Activated T-cell treated with anti-CD3 and anti-CD28 coated beads for 1 hour (primary cell): ENCODE data around the gene NUP42.
"Not testable (repeated sequence)": the region's sequence is repeated elsewhere in the genome, so short reads cannot be mapped to it uniquely, and the experiment has no call there.

ENCODE experiments used
- DNase-seq: peaks from one replicate; pipeline ENCODE4 v3.0.0-alpha.2; 2020; ENCODE audit warnings: low read depth

NUP42 gene, protein sequence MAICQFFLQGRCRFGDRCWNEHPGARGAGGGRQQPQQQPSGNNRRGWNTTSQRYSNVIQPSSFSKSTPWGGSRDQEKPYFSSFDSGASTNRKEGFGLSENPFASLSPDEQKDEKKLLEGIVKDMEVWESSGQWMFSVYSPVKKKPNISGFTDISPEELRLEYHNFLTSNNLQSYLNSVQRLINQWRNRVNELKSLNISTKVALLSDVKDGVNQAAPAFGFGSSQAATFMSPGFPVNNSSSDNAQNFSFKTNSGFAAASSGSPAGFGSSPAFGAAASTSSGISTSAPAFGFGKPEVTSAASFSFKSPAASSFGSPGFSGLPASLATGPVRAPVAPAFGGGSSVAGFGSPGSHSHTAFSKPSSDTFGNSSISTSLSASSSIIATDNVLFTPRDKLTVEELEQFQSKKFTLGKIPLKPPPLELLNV

DNA sequence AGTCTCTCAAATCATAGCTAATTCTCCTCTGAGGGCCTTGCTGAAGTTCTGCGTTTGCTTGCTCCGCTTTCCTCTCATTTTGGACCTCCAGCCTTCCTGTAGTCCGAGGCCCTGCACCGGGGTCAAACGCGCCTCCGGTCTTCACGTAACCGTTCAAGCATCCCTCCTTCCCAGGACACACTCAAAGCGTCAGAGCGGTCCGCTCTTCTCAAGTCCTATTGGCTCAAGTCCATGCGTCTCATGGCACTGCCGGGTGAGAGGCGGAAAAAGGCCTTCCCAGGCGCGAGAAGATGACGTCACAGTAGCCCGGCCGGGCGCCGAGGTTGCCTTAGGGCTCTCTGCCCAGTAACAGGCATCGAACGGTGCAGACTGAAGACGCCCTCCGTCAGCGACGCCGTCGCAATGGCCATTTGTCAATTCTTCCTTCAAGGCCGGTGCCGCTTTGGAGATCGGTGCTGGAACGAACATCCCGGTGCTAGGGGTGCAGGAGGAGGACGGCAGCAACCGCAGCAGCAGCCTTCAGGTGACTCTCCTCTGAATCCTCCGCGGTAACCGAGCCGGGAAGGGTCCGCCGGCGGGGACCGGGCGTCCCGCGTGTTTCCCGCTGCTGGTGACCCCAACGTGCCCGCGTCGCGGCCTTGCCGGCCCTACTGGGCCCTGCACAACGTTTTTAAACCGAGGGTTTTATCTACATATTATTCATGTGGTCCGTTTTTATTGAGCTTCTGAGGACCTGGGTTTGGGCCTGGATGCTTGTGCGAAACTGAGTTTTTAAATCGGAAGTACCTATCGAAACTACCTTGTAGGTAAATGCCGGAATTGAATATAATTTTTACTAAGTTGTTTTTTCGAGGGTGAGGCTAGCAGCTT, at the start of gene NUP42:
Gene NUP42, plus strand, starts transcription at position 365 of the 870 bp plus-strand sequence. Its CDS starts 38 bp downstream, at position 403.
- DNase-seq, result peak; percentile 86

DNA sequence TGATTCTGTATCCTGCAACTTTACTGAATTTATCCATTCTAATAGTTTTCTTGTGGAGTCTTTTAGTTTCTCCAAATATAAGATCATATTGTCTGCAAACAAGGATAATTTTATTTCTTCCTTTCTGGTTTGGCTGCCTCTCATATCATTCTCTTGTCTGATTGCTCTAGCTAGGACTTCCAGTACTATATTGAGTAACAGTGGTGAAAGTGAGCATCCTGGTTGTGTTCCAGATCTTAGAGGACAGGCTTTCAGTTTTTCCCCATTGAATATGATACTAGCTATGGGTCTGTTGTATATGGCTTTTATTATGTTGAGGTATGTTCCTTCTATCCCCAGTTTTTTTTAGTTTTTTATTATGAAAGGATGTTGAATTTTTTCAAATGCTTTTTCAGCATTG, 48.1 kb upstream of the NUP42 start:
- no peak for DNase-seq

GRCh38 chr7:23135755-23136154, 46.1 kb upstream of the NUP42 start:
- no peak for DNase-seq

- no peak for DNase-seq
Measured at GRCh38 chr7:23136216-23136615, 45.6 kb upstream of the NUP42 start.

DNA sequence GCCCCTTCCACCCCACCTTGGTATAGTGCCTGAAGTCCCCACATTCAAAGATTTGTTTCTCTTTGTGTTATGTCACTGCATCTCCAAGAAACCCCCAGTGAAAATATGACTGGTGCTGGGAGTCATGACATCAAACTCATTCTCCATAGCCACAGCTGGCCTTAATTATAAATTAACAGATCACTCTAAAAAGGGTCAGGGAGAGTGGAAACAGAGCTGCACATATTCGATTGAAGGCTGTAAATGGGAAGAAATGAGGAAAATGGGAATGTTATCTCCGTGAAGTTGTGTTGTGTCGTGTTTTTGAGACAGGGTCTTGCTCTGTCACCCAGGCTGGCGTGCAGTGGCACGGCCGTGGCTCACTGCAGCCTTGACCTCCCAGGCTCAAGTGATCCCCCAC, 24.2 kb upstream of the NUP42 start:
- DNase-seq, result no peak

- no peak for DNase-seq
Measured at GRCh38 chr7:23158546-23158945, 23.3 kb upstream of the NUP42 start.

GRCh38 chr7:23161482-23161881, 20.4 kb upstream of the NUP42 start:
- no peak for DNase-seq

GRCh38 chr7:23164846-23165245, 17.0 kb upstream of the NUP42 start:
- no peak for DNase-seq

DNA sequence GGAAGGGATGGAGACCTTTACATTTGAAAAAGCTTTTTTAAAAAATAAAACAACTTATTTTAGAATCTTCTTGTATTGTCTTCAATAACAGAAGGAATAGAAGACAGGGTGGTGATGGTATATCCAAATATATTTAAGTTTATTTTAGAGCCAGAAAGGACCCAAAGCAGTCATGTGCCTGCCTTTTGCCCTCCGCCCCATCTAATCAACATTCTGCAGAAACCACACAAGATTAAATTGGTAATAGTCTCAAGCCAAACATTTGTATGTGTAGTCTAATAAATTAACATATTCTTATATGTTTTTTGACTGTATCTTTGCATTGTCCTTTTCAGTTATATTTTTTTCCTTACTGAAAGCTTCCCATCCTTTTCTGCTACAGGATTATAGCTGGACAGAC, 16.5 kb upstream of the NUP42 start:
- no peak for DNase-seq

DNA sequence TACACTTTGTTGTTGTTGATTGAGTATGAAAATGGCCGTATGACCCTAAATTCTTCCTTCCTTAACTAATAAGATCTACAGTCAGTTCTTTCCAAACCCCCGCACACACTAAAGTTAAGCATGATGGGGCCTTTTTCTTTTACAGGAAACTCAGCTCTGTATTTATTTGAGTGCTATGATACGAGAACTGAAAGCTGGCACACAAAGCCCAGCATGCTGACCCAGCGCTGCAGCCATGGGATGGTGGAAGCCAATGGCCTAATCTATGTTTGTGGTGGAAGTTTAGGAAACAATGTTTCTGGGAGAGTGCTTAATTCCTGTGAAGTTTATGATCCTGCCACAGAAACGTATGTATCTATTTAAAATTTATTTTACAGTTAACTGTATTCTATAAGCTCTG, 14.2 kb upstream of the NUP42 start:
- no peak for DNase-seq

DNA sequence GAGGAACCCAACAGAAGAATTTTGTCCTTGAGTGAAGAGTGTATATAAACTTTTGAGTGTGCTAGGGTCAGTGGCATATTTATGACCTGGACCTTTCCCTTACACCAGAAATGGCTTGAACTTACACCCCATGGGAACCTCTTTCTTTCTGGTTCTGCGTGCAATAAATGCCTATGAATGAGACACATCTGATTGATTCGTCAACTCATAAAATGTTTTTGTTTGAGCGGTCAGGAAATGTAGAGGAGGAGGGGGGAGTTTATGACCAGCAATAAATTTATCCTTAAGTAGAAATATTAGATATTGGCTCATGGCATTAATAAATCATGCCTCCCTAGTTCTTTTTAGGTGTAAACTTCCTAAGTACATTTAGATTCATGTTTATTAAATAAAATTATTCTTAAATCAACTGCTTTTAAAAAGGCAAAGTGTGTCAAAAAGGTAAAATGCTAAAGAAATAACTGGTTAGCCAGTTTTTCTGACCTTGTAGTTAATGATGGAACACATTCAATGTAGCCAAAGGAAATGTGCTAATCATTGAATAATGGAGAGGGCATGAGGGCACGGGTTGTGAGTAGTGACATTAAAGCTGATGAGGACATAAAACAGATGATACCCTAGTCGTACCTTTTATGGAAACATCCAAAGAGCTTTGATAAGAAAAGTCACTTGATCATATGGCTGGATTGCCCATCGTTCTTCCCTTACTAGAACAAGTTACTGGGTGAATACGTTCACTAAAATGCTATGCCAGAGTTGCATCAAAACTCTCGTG, 13.6 kb upstream of the NUP42 start:
- DNase-seq, result no peak

GRCh38 chr7:23175938-23176337, 5.9 kb upstream of the NUP42 start:
- DNase-seq, result no peak

DNA sequence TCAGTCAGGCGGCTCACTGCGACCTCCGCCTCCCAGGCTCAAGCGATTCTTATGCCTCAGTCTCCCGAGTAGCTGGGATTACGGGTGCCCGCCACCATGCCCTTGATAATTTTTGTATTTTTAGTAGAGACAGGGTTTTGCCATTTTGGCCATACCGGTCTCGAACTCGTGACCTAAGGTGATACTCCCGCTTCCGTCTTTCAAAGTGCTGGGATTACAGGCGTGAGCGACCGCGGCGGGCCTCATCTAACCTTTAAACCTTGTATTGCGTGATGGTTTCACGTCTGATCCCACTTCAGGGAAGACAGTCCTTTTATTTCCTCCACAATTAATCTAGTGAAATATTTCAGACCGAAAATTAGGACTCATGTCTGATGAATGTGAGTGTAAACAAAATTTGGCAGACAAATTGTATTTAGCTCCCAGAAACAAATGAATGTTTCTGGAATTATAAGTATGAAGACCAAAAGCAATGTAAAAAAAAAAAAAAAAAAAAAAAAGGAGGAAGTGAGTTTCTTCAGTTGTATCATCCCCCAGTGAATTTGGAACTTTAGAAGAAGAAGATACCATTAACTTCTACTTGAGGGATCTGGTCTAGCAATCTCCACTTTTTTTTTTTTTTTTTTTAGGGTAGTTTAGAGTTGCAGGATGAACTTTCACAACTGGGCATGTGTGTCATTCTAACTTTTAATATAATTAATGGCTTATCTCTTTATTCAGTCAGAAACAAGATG, 1.6 kb downstream of the NUP42 start:
- no peak for DNase-seq

DNA sequence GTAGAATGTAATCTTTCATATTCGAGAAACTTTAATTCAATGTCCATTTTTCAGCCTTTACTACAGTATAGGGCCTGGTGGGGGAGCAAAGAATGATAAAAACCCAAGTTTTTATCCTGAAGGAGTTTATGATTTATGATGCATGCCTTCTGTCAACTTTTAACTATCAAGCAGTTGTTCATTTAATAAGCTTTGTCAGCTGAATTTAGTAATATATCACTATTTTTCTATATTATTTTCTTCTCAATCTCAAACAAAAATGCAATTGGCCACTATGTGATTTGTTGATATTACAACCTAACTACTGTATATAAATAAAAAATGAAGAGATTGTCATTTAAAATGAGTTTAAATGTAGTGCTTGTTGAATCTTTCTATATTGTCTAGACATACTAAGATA, 2.4 kb downstream of the NUP42 start:
- DNase-seq, result no peak

DNA sequence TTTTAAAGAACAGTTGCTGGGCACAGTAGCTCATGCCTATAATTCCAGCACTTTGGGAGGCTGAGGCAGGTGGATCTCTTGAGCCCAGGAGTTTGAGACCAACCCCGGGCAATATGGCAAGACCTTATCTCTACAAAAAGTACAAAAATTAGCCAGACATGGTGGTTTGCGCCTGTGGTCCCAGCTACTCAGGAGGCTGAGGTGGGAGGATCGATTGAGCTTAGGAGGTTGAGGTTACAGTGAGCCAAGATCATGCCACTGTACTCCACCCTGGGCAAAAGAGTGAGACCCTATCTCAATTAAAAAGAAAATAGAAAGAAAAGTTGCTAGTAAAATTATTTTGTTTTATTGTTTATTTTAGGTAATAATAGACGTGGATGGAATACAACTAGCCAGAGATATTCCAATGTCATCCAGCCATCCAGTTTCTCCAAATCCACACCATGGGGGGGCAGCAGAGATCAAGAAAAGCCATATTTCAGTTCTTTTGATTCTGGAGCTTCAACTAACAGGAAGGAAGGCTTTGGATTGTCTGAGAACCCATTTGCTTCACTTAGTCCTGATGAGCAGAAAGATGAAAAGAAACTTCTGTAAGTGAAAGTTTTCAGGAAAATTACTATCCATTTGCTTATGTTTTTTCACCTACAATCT, 3.0 kb downstream of the NUP42 start:
- DNase-seq, result no peak

- no peak for DNase-seq
Measured at GRCh38 chr7:23185980-23186379, 4.1 kb downstream of the NUP42 start.

DNA sequence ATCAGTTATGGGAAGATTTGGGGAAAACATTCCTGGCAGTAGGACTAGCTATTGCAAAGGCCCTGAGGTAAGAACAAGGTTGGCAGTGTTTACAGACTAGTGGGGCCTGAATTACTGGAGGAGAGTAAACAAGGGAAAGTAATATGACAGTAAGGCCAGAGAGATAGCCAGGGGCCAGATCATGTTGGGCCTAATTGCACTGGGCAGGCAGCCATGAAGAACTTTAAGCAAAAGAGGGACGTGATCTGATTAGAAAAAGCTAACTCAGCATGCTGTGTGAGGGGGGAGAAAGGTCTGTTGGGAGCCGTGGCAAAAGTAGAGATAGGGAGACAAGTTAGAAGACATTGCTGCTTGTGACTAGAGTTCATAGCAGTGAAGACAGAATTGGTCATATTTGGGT, 9.2 kb downstream of the NUP42 start:
- DNase-seq, result no peak

DNA sequence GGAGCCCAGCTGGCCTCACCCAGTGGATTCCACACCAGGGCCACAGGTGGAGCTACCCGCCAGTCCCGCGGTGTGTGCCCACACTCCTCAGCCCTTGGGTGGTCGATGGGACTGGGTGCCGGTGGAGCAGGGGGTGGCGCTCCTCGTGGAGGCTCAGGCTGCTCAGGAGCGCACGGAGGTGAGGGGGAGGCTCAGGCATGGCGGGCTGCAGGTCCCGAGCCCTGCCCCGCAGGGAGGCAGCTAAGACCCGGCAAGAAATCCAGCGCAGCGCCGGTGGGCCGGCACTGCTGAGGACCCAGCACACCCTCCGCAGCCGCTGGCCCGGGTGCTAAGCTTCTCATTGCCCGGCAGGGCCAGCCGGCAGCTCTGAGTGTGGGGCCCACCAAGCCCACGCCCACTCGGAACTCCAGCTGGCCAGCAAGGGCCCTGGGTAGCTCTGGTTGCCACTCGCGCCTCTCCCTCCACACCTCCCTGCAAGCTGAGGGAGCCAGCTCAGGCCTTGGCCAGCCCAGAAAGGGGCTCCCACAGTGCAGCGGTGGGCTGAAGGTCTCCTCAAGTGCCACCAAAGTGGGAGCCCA, 11.9 kb downstream of the NUP42 start:
- not testable (repeated sequence) for DNase-seq

GRCh38 chr7:23196306-23196705, 14.5 kb downstream of the NUP42 start:
- no peak for DNase-seq

DNA sequence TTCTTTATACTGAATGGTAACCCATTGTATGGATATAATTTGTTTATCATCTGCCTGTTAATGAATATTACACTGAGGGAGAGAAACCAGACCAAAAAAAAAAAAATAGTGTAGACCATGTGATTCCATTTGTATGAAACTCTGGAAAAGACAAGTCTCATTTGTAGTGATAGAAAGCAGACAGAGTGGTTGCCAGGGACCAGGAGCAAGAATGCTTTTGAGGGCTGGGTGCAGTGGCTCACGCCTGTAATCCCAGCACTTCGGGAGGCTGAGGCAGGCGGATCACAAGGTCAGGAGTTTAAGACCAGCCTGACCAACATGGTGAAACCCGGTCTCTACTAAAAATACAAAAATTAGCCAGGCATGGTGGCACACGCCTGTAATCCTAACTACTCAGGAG, 15.9 kb downstream of the NUP42 start:
- not testable (repeated sequence) for DNase-seq

DNA sequence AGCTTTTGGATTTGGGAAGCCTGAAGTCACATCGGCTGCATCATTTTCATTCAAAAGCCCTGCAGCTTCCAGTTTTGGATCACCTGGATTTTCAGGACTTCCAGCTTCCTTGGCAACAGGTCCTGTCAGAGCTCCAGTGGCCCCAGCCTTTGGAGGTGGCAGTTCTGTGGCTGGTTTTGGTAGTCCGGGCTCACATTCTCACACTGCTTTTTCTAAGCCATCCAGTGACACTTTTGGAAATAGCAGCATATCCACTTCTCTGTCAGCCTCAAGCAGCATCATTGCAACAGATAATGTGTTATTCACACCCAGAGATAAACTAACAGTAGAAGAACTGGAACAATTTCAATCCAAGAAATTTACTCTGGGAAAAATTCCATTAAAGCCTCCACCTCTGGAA, 18.5 kb downstream of the NUP42 start:
- no peak for DNase-seq
